ENCODE results near the gene TTLL8.

The TTLL8 gene

GRCh38 chr22:50016988-50017700, 41.0 kb downstream of the TTLL8 start:
- DNase-seq (ENCODE audit: low read depth): no peak

GRCh38 chr22:50016308-50016987, 41.6 kb downstream of the TTLL8 start:
- DNase-seq (ENCODE audit: low read depth): no peak

GRCh38 chr22:50015451-50016307, 42.4 kb downstream of the TTLL8 start:
- no peak for DNase-seq (ENCODE audit: low read depth)

- DNase-seq (ENCODE audit: low read depth): no peak
These were observed 43.3 kb downstream of the TTLL8 start for GRCh38 chr22:50014655-50015401.

GRCh38 chr22:50014053-50014501, 44.0 kb downstream of the TTLL8 start:
- no peak for DNase-seq (ENCODE audit: low read depth)

GRCh38 chr22:50012211-50013181, 45.6 kb downstream of the TTLL8 start, which contains the start of gene IL17REL:
Gene IL17REL (minus strand): TSS chr22:50012765. CDS start chr22:50012646, 119 bp downstream.
- no peak for DNase-seq (ENCODE audit: low read depth)

- no peak for DNase-seq (ENCODE audit: low read depth)
These were observed 46.5 kb downstream of the TTLL8 start for GRCh38 chr22:50011447-50012210.

- no peak for DNase-seq (ENCODE audit: low read depth)
These were observed 47.2 kb downstream of the TTLL8 start for GRCh38 chr22:50010676-50011446.

GRCh38 chr22:50009765-50010675, 48.1 kb downstream of the TTLL8 start:
- DNase-seq (ENCODE audit: low read depth): no peak

GRCh38 chr22:50009251-50009650, 48.8 kb downstream of the TTLL8 start:
- DNase-seq (ENCODE audit: low read depth): no peak

GRCh38 chr22:50008151-50009040, 49.7 kb downstream of the TTLL8 start:
- no peak for DNase-seq (ENCODE audit: low read depth)

GRCh38 chr22:50007057-50007511, 51.0 kb downstream of the TTLL8 start:
- no peak for DNase-seq (ENCODE audit: low read depth)

- DNase-seq (ENCODE audit: low read depth): no peak
These were observed 53.2 kb downstream of the TTLL8 start for GRCh38 chr22:50004918-50005317.

GRCh38 chr22:50002791-50003190, 55.3 kb downstream of the TTLL8 start:
- no peak for DNase-seq (ENCODE audit: low read depth)

- DNase-seq (ENCODE audit: low read depth): no peak
These were observed 56.5 kb downstream of the TTLL8 start for GRCh38 chr22:50001388-50002231.

Data from CMK (cell line).